ENCODE measurements around the gene RXRB. TPM values are rescaled to one million over a fixed set of nuclear protein-coding genes. Genes with fewer than 3 reads are reported as not detected.

The RXRB gene
- total RNA-seq, 2 donors from 2014 or later = 24.8 to 27.2 TPM

GRCh38 chr6:33209856-33210255 is 9.4 kb upstream of the RXRB start:
- peaks cover 20% of the 10 kb centered on the region for H3K36me3 ChIP-seq (ENCODE audit: control insufficient read depth, insufficient read depth, low read length)
- peaks cover 55% of the 10 kb centered on the region for H3K27me3 Mint-ChIP-seq (ENCODE audit: insufficient read depth)
- TF ChIP-seq CTCF (conservative IDR thresholded peaks at IDR 0.05) = no peak
- no peak overlapping the region for H3K4me3 Mint-ChIP-seq
- WGBS, 2 experiments (ENCODE audit: insufficient coverage in 1 of 2, insufficient read length in 1 of 2) = 93 to 95% methylated on average over 6 to 10 of the region's 10 CpGs
- peaks cover 6% of the 10 kb centered on the region for H3K4me1 ChIP-seq (ENCODE audit: control insufficient read depth, insufficient read depth, low read length)
- no peak overlapping the region for H3K27ac Mint-ChIP-seq
- H3K9me3 Mint-ChIP-seq = no peaks in the 10 kb centered on the region
- no peak for DNase-seq
- H3K4me3 ChIP-seq (ENCODE audit: low read length) = no peak overlapping the region
- no peak overlapping the region for H3K9ac ChIP-seq (ENCODE audit: extremely low read depth, low read length, poor library complexity, severe bottlenecking)
- no peaks in the 10 kb centered on the region for H3K9me3 ChIP-seq (ENCODE audit: control insufficient read depth, low read length)
- peaks cover 19% of the 10 kb centered on the region for H3K27me3 ChIP-seq (ENCODE audit: control insufficient read depth, insufficient read depth, low read length, poor library complexity, severe bottlenecking)
- H3K4me1 Mint-ChIP-seq = peaks cover 22% of the 10 kb centered on the region
- H3K36me3 Mint-ChIP-seq (ENCODE audit: low read depth) = peaks cover 19% of the 10 kb centered on the region
- no peak overlapping the region for H3K27ac ChIP-seq (ENCODE audit: low read depth, low read length)

GRCh38 chr6:33208091-33208967 is 7.9 kb upstream of the RXRB start, which contains the start of gene RING1:
Gene RING1 (plus strand): TSS chr6:33208500. CDS start chr6:33208823, 323 bp downstream.
- peaks cover 6% of the 10 kb centered on the region for H3K4me1 ChIP-seq (ENCODE audit: control insufficient read depth, insufficient read depth, low read length)
- Mint-ChIP-seq H3K4me1 (peaks cover 27% of the 10 kb centered on the region), H3K9me3 (no peaks in the 10 kb centered on the region), H3K4me3 (peak within 1 kb of the TSS; percentile 82), H3K27me3 (ENCODE audit: insufficient read depth) (peaks cover 40% of the 10 kb centered on the region), H3K27ac (peak within 1 kb of the TSS; percentile 95), H3K36me3 (ENCODE audit: low read depth) (peaks cover 24% of the 10 kb centered on the region)
- peak within 1 kb of the TSS; percentile 89 for H3K27ac ChIP-seq (ENCODE audit: low read depth, low read length)
- H3K36me3 ChIP-seq (ENCODE audit: control insufficient read depth, insufficient read depth, low read length) = peaks cover 25% of the 10 kb centered on the region
- TF ChIP-seq CTCF (conservative IDR thresholded peaks at IDR 0.05) = no peak
- 0% methylated on average over 27 to 84 of the region's 86 CpGs for WGBS, 2 experiments (ENCODE audit: insufficient coverage in 1 of 2, insufficient read length in 1 of 2)
- H3K4me3 ChIP-seq (ENCODE audit: low read length) = peak within 1 kb of the TSS; percentile 92
- peaks cover 7% of the 10 kb centered on the region for H3K27me3 ChIP-seq (ENCODE audit: control insufficient read depth, insufficient read depth, low read length, poor library complexity, severe bottlenecking)
- no peaks in the 10 kb centered on the region for H3K9me3 ChIP-seq (ENCODE audit: control insufficient read depth, low read length)
- peak within 1 kb of the TSS; percentile 92 for H3K9ac ChIP-seq (ENCODE audit: extremely low read depth, low read length, poor library complexity, severe bottlenecking)
- peak; percentile 94 for DNase-seq

- Mint-ChIP-seq H3K36me3 (ENCODE audit: low read depth) (peaks cover 32% of the 10 kb centered on the region), H3K9me3 (no peaks in the 10 kb centered on the region), H3K4me3 (peak overlapping the region; percentile 82), H3K4me1 (peaks cover 22% of the 10 kb centered on the region), H3K27me3 (ENCODE audit: insufficient read depth) (peaks cover 34% of the 10 kb centered on the region), H3K27ac (peak overlapping the region; percentile 95)
- peaks cover 32% of the 10 kb centered on the region for H3K36me3 ChIP-seq (ENCODE audit: control insufficient read depth, insufficient read depth, low read length)
- H3K4me3 ChIP-seq (ENCODE audit: low read length) = peak overlapping the region; percentile 92
- 2 to 10% methylated on average over 3 to 29 of the region's 29 CpGs for WGBS, 2 experiments (ENCODE audit: insufficient coverage in 1 of 2, insufficient read length in 1 of 2)
- H3K27ac ChIP-seq (ENCODE audit: low read depth, low read length) = peak overlapping the region; percentile 89
- peak overlapping the region; percentile 92 for H3K9ac ChIP-seq (ENCODE audit: extremely low read depth, low read length, poor library complexity, severe bottlenecking)
- peak; percentile 78 for DNase-seq
- TF ChIP-seq CTCF (conservative IDR thresholded peaks at IDR 0.05) = no peak
- peaks cover 6% of the 10 kb centered on the region for H3K4me1 ChIP-seq (ENCODE audit: control insufficient read depth, insufficient read depth, low read length)
- H3K27me3 ChIP-seq (ENCODE audit: control insufficient read depth, insufficient read depth, low read length, poor library complexity, severe bottlenecking) = peaks cover 7% of the 10 kb centered on the region
- no peaks in the 10 kb centered on the region for H3K9me3 ChIP-seq (ENCODE audit: control insufficient read depth, low read length)
Measured at GRCh38 chr6:33207552-33208090, 7.2 kb upstream of the RXRB start.
